HG03460 (cell line): Measurements from ENCODE around the gene EIF4E.
A peak's percentile ranks its signal among the peaks of the same experiment; 100 is the strongest.

Experiments used
- ATAC-seq: cut with Tn5 transposase; IDR thresholded peaks from one replicate; pipeline ENCODE4 v1.9.1; 2021; ENCODE audit not compliant: unreplicated experiment

EIF4E gene, protein sequence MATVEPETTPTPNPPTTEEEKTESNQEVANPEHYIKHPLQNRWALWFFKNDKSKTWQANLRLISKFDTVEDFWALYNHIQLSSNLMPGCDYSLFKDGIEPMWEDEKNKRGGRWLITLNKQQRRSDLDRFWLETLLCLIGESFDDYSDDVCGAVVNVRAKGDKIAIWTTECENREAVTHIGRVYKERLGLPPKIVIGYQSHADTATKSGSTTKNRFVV

DNA sequence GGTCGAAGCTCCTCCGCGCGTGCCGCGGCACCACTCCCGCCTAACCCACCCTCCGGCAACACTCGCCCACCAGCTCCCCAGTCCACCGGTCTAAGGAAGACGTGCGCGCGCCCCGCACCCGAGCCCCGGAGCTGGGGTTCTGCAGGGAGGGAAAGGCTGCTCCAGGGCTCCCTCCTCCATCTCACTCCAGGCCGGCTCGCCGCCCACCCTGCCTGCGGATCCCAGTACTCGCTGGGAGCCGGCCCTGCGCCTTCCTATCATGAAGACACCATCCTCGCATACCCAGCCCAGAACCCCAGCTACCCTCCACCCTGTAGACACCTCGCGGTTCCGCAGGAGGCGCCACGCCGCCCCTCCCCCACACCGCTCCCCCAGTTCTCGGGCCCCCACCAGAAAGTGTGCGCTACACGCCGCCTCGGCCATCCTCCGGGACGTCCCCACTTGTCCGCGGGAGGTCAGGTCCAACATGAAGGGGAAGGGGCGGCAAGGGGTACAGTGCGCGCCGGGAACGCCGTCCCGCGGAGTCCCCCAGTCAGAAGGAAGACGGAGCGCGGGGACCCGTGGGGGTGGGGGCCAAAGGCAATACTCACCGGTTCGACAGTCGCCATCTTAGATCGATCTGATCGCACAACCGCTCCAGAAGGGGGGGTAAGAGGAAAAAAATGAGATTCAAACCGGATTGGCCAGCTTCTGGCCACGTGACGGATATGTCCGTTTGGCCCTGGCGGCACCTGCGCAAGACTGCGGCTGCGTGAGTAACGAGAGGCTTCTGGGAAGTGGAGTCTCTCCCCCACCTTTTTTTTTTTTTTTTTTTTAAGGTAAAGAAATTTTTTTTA lies at the start of gene EIF4E:
Gene EIF4E (minus strand): TSS at position 629 of the 836 bp plus-strand sequence. CDS start 21 bp downstream, at position 608.
- ATAC-seq, result peak; percentile 67

DNA sequence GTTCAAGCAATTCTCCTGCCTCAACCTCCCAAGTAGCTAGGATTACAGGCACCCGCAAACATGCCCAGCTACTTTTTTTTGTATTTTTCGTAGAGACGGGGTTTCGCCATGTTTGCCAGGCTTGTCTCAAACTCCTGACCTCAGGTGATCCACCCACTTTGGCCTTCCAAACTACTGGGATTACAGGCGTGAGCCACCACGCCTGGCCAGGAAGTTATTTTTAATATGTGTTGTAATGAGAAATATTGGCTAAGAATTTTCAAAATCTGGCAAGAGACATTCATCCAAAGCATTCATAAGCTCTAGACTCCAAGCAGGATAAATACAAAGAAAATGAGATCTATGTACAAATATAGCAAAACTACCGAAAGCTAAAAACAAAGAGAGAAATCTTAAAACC lies 48.6 kb upstream of the EIF4E start:
- ATAC-seq, result no peak

DNA sequence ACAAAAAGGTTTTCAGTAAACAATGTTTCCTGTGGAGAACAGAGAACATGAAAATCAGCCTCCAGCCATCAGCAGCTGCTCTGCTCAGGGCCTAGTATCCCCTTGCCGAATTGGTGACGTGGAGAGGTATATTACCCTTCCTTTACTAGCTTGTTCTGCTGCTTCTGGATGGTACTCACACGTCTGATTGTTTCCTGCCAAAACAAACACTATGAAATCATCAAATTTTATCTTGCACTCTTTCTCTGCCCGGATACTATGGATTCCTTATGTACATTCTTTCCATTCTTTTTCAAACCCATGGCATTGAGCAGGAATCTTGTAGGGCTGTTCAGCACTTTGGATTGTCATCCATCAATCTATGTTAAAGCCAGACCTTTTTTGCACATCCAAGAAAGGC lies 47.8 kb upstream of the EIF4E start:
- ATAC-seq, result no peak

DNA sequence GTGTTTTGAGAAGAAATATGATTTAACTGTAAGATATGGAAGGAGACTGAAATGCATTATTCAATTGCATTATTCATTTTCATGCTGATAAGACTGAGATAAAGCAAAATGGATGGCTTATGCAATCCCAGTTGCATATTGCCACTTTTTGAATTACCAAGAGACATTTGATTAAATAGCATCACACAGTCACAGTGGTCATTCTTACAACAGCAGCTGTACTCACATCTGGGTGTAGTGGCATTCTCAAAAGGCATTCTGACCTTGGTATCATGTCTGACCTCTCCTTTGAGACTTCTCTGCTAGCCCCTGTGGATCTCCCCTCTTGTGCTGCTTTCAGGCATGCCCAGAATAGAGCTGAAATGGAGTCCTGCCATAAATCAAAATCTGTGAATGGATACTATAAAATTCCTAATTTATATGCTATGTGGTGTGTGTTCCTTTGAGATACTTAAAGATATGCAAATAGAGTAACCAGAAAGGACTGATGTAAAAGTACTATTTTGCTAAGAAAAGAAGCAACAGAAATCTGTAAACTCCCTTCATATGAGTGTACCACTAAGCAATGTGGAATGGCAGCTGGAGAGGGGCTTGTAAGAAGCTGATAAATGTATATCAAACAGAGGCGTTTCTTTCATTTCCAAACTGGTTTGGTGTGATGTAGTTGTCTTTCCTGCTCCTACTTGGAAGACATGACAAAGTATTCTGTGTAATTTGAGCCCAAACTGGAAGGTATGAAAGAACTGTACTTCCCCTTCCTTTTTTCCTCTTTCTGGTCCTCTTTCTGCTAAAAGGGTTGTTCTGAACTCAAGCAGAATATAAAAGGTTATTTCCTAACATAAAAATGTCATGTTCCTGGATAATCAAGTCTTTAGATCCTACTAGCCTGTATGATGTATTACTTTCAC lies 41.2 kb upstream of the EIF4E start:
- no peak for ATAC-seq

DNA sequence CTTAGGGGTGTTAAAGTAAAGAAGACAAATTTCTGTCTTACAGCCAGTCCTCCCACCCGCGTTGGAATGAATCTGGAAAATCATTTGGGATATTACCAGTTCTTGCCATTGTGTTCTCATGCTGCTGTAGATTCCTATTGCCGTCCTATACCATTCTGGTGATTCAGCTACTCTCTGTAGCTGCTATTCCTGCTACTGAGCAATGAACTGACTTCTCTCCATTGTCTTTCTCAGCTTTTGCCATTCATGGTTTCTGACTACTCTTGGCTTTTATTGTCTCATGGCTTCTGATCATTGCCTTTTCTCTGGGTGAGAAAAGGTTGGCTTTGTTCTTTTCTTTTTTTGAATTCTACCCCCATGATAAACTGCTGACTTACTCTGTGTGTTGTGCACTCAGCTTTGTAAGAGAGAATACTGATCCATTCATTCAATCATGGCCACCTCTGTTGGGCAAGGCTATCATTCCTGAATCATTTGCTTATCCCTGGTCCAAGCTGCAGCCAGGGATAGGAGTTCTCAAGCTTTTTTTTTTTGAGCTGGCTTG lies 38.9 kb upstream of the EIF4E start:
- no peak for ATAC-seq

DNA sequence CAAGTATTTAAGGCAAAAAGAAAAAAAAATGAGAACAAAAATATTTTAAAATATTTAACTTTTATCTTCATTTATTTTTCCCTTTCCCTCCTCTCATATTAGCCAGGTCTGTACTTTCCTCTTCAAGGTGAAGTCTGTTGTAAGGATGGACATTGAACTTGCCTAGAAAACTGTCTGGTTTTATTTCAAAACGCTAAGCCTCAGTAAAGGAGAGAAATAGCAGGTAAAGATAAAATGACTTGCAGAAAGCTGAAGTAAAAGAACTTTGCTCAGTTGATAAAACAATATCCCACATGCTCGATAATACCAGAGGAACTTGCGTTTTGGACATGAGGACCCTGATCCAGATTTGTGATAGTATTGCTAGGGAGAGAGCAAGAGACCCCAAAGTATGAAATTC lies 38.0 kb upstream of the EIF4E start:
- ATAC-seq, result no peak

DNA sequence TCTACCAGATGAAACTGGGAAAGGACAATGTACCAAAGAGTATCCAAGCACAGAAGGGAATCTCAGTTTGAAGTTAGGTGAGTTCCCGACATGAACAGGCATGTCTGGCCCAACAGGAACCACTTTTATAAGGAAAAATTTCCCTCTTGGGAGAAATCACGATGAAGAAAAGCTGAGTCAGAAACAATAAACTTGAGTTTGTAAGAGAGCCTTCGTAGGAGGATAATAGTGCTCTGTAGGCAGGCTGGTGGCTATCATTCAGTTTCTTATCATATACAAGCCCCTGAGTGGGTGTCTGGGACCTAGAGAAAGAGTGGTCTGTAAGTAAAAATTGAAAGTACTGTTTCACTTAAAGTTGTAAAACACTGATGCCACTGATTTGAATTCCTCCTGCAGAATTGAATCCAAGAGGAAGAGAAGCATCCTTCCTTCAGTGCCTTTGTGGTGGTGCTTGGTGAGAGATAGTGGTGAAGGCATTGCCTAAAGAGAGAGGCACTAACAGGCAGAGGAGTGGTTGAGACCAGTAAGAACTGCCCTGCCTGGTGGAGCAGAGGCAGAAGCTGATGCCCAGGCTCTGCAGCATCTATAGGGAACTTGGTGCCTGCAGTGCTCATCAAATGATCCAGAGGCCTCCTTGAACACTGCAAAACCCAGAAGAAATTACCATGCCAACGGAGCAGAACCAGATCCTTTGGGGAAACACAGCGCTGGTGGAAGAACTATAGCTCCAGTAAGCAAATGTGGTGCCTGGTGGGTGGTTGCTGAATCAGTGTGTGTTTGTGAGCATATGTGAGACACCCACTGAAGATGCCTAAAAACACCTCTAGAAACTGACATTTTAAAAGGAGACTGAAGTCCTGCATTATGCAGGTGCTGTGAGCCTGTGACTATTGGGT lies 34.9 kb upstream of the EIF4E start:
- ATAC-seq, result no peak

DNA sequence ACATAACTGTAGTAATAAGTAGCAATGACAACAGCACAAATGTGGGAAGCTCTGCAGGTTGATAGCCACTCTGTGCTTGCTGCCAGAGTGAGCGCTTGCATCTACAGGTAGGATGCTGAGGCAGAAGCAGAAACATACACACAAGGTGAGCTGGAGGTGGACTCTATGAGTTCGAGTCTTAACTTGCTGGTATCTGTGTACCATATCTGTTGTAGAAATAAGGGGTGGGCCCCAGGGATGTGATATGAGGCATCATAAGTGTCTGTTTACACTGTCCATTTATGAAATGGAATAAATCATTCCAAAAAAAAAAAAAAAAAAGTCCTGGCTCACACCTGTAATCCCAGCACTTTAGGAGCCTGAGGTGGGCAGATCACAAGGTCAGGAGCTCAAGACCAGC lies 32.8 kb upstream of the EIF4E start:
- no peak for ATAC-seq

DNA sequence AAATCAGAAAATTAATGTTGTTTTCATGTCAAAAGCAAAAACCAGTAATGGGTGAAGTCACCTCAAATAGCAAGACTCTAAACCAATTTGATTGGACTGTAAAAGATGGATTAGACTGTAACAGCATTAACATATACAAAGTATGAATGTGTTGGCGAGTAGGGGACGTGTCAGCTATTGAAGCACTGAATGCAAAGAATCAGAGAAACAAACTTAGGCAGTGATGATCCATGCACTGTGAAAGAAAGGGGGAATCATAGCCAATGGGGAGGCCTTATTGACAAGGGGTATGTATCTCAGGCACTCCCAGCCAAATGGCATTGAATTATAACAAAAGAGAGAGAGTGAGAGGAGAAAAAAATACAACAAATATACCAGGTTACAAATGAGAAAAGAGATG lies 30.5 kb upstream of the EIF4E start:
- ATAC-seq, result no peak

DNA sequence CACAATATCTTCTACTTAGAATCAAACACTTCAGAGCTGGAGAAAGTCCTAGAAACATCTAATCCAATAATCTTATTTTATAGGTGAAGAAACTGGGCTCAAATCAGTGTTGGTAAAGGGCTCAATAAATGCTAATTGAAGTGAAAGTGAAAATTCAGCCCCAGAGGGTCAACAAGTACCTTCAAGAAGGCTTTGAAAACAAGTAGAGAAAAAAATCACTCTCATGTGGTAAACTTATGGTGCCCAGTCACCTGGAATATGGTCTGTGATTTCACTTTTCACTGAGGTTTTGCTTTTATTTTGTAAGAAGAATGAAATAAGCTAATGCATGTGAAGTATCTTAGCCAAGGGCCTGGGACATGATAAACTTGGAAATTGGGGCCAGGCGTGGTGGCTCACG lies 29.1 kb upstream of the EIF4E start:
- no peak for ATAC-seq

DNA sequence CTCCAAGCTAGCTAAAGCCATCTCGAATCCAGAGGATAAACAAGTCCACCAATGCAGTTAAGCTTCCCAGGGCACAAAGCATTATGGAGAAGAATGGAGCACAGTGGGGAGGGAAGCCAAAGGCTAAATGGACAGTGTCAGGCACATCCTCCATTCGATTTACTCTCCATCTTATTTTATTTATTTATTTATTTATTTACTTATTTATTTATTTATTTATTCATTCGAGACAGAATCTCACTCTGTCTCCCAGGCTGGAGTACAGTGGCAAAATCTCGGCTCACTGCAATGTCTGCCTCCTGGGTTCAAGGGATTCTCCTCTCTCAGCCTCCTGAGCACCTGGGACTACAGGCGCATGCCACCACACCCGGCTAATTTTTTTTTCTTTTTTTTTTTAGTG lies 26.3 kb upstream of the EIF4E start:
- no peak for ATAC-seq

DNA sequence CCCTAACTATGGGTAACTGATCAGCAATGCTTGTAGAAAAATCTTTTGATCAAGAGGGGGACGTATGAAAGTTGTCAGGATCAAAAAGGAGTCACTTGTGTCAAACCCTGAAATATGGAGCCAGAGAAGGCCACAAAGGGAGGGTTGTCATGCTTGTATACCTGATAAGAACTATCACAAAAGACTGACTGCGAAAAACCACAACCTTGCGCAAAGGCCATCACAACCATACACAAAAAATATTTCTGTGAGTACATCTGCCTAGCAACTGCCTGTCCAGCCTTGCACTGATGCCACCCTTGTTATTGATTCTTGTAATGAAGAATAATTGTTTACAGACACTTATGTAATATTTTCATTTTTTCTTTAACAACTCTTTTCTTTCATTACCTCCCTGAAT lies 22.8 kb upstream of the EIF4E start:
- no peak for ATAC-seq

DNA sequence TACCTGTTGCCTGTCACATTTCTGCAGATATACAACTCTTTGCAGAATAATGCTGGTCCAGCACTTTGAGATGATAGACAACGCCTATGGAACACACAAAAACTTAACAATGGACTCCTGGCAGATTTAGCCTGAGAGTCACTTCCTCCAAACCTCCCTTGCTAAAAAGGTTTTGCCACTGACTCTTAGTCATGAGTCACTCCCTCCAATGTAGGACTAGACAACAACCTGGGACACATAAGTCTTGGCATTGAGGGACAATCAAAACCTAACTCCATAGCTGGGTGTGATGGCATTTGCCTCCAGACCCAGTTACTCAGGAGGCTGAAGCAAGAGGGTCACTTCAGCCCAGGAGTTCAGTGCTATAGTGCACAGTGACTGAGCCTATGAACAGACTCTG lies 22.0 kb upstream of the EIF4E start:
- ATAC-seq, result no peak

DNA sequence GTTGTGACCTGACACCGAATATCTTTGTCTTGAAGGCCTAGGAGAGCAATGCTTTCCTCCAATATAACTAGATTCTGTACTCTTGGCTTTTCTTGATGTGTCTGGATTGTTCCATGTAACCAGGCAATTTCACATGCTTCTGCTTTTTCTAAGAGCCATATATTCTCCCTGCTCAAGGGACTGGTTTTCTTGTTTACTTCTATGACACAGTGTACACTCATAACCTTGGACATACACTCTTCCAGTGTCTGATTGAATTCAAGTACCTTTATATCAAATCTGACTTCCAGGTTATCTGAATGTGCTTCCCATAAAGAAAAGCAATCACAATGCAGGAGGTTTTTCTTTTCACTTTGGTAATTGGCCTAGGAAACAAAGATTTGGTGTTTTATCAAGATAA lies 17.4 kb upstream of the EIF4E start:
- ATAC-seq, result no peak

DNA sequence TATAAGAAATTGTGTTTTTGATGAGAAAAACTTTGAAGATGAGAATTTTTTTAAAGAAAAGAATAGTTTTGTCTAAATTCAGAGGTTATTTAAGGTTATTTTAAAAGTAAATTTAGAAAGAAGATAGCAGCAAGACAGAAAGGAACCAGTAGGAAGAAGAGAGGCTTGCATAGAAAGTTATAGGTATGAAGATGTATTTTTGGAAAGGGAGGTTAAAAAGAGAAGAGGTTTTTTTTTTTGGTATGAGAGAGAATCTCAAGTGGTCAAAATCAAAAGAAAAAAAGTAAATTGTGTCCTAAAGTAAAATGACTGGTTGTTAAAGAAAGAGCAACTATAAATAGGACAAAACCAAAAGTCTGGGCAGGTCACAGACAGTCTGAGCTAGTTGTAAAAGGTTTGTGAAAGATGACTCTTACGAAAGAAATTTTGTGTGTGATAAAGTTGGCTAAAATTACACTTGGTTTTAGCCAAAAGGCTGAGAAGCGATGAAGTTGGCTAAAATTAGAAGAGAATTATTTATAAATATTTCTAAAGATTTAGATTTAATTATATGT lies 16.4 kb upstream of the EIF4E start:
- no peak for ATAC-seq

DNA sequence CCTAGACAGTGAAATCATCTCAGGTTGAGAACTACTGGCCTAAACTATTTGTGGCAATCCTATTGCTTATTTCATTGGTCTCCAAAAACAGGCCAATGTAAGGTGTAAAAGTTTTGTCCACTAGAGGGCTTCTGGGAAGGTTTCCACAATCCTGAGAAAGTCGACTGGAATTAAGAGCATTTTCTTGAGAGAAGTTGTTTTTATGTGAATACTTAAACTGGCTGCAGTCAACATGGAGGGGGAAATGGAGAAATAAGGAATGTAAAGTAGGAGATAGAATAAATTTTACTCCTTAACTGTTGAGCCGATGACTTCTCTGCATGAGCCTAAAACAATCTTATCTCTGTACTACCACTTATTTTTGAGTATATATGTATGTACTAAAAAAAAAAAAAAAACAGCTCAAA lies 11.0 kb upstream of the EIF4E start:
- ATAC-seq, result no peak

DNA sequence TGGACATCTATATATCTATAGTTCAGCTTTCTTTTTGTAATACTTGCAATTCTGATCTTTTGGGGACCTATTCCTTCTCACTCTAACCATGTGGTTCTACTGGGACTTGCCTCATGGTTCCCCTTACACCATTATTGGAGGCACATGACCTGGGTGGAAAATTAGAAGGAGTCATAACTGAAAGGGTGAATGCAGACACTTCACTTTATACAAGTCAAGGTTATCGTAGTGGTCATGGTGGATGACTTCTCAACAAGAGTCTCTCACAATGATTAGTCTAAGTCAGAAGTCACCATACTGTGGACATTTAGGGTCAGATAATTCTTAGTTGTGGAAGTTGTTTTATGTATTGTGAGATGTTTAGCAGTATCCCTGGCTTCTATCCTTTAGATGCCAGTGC lies 10.5 kb upstream of the EIF4E start:
- ATAC-seq, result no peak

DNA sequence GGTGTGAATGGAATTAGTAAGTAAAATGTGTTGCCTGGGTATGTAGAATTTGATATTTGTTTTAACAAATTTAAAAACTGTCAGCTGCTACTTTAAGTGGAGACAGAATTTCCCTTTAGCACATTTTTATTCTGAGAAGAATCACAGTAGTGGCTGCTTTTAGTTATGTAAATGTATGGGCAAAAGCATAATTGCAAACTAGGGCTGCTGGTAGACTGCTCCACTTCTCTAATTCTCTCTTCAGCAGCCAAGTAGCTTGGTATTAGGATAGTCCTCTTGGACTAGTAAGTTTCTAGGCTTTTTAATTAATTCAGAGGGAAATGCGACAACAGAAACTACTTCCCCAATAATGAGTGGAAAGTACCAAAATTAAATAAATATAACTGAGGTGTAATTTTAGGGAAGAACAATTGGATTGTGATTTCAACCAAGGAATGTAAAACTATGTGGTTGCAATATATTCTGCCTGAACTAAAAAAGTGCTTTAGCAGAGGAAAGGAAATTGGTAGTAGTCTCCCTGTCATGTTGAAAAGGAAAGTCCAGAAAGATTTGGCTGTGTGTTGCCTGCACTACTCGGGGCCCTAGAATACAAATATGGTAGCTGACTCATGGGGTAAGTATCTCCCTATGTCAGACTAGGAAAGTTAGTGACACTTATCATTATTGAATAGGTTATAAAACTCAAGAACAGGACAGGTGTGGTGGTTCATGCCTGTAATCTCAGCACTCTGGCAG lies 9.2 kb upstream of the EIF4E start:
- ATAC-seq, result no peak

DNA sequence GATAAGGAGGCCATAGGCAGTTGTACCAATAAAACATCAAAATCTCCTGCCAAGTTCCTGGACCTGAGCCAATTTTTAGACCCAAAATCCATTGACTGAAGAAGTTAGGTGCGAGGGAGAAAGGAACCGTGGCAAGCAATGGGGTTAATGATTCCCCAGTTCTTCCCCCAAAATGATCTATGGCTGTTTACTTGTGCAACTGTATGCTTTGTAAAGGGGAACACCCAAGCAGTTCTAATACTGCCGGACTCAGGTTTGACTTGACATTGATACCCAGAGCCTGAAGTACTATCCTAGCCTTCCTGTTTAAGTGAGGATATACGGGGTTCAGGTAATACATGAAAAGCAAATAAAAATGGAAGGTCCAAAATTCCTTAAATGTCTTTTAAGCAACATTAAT lies 6.7 kb upstream of the EIF4E start:
- no peak for ATAC-seq
